ENCODE results near the gene CHRNB2.

The CHRNB2 gene

DNA sequence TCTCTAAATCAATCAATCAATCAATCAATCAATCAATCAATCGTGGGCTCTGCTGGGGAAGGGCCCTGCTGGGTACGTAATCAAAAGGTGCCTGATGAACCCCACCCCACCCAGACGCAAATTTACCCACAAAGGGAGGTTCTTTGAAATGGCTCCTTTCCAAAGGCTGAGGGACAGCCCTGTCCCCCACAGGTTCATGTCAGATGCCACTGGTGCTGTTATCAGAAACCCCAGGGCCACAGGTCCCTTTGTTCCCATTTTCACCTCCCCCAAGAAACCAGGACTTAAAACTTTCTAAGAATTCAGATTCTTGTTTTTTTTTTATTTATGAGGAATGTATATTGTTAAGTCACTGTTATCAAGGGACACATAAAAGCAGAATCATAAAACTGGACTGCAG is 14.2 kb downstream of the CHRNB2 start:
- no peak for DNase-seq (ENCODE audit: low spot score)

DNA sequence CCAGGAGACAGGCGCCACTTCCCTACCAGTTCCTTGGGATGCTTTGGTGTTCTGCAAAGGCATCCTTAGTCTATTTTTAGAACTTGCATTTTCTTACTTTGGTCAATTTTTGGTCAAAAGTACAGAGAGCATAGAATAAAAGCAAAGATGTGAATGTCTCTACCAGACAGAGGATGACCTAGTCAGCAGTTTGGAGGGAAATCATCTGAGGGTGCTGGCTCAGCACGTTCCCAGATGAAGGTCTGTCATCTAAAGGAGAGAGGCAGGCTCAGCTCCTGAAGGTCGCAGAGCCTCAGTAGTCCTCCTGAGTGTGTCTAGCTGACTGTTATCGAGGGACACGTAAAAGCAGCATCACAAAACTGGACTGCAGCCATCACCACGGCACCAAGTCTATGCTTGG is 15.3 kb downstream of the CHRNB2 start:
- DNase-seq (ENCODE audit: low spot score) = no peak

GRCh38 chr1:154583773-154584172 is 16.2 kb downstream of the CHRNB2 start:
- no peak for DNase-seq (ENCODE audit: low spot score)

- DNase-seq (ENCODE audit: low spot score) = no peak
Observed at GRCh38 chr1:154584267-154584994, 16.9 kb downstream of the CHRNB2 start.

DNA sequence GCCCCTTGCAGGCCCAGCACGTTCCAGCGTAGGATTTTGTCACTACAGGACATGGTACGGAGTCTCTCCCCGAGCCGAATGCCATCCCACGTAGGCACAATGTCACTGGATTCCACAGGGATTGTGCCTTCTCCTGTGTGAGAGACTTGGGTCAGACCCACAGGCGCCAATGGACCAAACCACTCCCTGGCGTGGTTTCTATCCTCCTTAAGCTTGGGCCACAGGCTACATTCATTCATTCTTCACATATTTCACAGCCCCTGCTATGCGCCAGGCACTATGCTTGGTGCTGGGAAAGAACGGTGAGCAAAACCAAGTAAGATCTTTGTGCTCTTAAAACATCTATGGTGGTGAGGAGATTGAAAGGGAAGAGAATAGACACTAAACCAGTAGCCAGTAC is 18.7 kb downstream of the CHRNB2 start:
- DNase-seq (ENCODE audit: low spot score) = no peak

- no peak for DNase-seq (ENCODE audit: low spot score)
Observed at GRCh38 chr1:154586641-154587040, 19.1 kb downstream of the CHRNB2 start.

DNA sequence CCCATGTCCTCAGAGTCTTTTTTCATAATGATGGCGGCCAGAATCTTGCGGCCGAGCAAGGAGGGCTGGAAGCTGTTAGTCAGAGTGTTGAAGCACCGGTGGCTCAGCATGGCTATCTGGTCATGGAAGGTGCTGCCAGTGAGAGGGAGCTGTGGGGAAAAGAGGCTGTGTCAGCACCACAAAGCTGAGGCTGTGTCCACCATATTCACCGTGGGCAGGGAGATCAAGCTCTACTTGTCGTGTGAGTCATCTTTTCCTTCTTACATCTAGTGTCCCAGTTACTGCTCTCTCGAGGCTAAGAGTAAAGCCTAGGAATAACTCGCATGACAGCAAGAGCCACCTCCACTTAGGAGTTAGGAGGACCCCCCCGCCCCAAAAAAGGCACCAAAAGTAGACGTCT is 22.2 kb downstream of the CHRNB2 start:
- DNase-seq (ENCODE audit: low spot score) = no peak

- no peak for DNase-seq (ENCODE audit: low spot score)
Observed at GRCh38 chr1:154590756-154591155, 23.2 kb downstream of the CHRNB2 start.

DNA sequence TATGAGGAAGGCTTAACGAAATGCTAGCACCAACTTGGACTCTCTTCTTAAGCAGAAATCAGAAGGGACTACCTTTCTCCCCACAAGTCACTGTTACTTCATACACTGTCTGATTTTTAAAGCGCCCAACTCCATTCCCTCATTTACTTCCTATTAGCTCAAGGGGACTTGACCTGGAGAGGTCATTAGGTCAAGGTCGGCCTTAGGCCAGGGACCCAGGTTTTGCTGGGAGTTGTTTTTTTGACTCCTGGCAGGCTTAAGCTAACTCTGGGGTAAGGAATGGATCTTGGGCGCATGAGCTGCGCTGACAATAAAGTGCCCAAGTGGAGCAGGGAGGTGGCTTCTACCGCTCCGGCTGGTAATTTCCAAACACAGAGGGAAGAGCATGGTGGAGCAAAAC is 23.6 kb downstream of the CHRNB2 start:
- DNase-seq (ENCODE audit: low spot score) = no peak

DNA sequence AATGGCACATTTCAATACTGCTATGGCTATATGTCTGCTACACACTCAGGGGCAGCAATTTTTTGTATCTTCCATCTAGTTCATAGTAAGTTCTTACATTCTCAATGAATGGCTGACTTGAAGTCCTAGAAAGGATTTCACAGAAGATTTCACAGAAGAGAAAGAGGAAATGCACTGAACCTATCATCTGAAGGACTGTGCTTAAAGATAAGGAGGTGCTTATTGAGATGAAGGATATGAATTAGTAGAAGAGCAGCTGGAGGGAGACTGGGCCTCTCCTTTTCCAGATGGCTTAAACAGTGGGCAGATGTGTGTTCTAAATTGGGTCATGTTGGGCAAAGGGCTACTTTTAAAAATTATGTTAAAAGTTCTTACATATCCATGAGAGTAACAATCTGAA is 25.8 kb downstream of the CHRNB2 start:
- DNase-seq (ENCODE audit: low spot score) = no peak

GRCh38 chr1:154594811-154595210 is 27.2 kb downstream of the CHRNB2 start:
- DNase-seq (ENCODE audit: low spot score) = no peak

GRCh38 chr1:154595621-154596020 is 28.0 kb downstream of the CHRNB2 start:
- DNase-seq (ENCODE audit: low spot score) = no peak

- DNase-seq (ENCODE audit: low spot score) = no peak
Observed at GRCh38 chr1:154598871-154599635, 31.5 kb downstream of the CHRNB2 start.

- no peak for DNase-seq (ENCODE audit: low spot score)
Observed at GRCh38 chr1:154599658-154600057, 32.1 kb downstream of the CHRNB2 start.

- DNase-seq (ENCODE audit: low spot score) = no peak
Observed at GRCh38 chr1:154603317-154603716, 35.7 kb downstream of the CHRNB2 start.

DNA sequence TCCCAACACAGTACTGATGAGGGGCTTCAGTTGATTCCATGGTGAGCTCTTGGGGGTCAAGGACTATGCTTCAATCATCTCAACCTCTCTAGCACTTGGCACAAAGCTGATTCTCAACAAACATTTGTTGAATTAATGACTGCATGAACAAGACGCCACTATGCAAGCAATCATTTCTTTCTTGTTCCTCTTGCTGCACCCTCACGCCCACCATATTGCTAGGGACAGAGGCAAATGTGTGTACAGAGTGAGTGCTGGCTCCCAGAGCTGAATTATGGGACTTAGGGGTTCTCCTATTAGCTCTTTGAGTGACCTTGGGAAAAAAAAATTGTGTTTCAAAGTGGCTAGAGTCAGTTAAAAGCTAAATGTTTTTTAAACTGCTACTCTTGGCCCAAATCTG is 38.0 kb downstream of the CHRNB2 start:
- DNase-seq (ENCODE audit: low spot score) = no peak

DNA sequence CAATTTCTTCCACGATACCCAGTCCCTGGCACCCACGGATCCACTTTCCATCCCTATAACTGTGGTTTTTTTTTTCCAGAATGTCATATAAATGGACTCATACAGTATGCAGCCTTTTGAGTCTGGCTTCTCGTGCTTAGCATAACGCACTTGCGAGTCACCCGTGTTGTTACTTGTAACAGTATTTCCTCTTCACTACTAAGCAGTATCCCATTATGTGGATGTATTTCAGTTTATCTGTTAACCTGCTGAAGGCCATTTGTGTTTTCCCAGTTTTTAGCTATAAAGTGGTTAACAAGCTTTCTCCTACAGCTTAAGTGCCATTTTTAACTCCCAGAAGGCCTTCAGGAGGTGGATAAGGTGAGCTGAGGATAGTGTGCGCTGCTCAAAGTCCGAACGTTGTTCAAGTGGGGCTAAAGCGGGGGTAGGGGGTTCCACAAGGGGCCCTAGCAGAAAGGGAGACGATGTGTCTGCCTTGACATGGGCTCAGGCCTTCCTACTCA is 39.6 kb downstream of the CHRNB2 start:
- no peak for DNase-seq (ENCODE audit: low spot score)

DNA sequence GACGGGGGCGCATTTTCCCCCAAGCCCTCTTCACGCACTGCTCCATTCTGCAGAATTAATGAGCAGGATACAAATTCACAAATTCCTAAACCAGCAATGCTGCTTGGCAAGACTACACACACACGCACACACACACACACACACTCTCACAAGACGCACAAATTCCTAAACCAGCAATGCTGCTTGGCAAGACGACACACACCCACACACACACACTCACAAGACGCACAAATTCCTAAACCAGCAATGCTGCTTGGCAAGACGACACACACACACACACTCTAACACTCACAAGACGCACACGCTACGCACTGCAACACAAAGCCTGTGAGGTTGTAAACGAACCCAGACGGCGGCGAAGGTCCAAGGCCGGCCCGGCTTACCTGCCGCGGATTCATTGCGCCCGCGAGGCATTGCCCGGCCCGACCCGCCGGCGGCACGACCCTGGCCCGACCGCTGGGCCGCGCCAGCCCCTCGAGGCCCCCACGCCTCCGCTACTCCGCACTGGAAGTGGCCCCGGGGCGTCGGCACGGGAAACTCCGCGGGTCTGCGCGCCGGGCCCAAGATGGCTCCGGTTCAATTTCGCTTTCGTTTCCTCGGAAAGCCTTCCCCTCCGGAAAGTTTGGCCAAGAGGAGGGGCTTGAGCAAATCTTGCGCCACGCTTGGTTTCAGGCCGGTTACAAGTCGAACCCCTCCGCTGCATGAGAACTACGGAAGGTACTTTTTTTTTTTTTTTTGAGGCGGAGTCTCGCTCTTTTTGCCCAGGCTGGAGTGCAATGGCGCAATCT is 40.2 kb downstream of the CHRNB2 start, which contains the start of gene ADAR:
ADAR (minus strand) TSS at position 578 of the 788 bp plus-strand sequence; CDS start at position 398, 180 bp downstream.
- peak; percentile 67 for DNase-seq (ENCODE audit: low spot score)

GRCh38 chr1:154608397-154609270 is 41.1 kb downstream of the CHRNB2 start:
- DNase-seq (ENCODE audit: low spot score) = peak; percentile 61

- peak; percentile 33 for DNase-seq (ENCODE audit: low spot score)
Observed at GRCh38 chr1:154609398-154610380, 42.1 kb downstream of the CHRNB2 start.

Measured in iPS-NIHi11 (cell line).